GM19452 (cell line): ENCODE measurements around the gene TMC4.
"Not testable (repeated sequence)": the region's sequence is repeated elsewhere in the genome, so short reads cannot be mapped to it uniquely, and the experiment has no call there.

ENCODE experiments used
- ATAC-seq: cut with Tn5 transposase; IDR thresholded peaks from one replicate; pipeline ENCODE4 v1.9.1; 2021; ENCODE audit not compliant: unreplicated experiment

Gene TMC4

GRCh38 chr19:54172471-54173358 is at the start of gene TMC4:
Gene TMC4, minus strand, starts transcription at chr19:54173160. Its CDS starts 43 bp downstream, at chr19:54173117.
- no peak for ATAC-seq

- ATAC-seq, result not testable (repeated sequence)
Measured at GRCh38 chr19:54221947-54222346, 49.0 kb upstream of the TMC4 start.

- ATAC-seq, result not testable (repeated sequence)
Measured at GRCh38 chr19:54219702-54220101, 46.7 kb upstream of the TMC4 start.

- ATAC-seq, result no peak
Measured at GRCh38 chr19:54218960-54219661, 46.2 kb upstream of the TMC4 start.

- ATAC-seq, result no peak
Measured at GRCh38 chr19:54218259-54218658, 45.3 kb upstream of the TMC4 start.

GRCh38 chr19:54217517-54218247 is 44.7 kb upstream of the TMC4 start:
- ATAC-seq, result not testable (repeated sequence)

GRCh38 chr19:54216869-54217268 is 43.9 kb upstream of the TMC4 start:
- ATAC-seq, result no peak

GRCh38 chr19:54214734-54215133 is 41.8 kb upstream of the TMC4 start:
- ATAC-seq, result not testable (repeated sequence)

GRCh38 chr19:54214217-54214616 is 41.3 kb upstream of the TMC4 start:
- not testable (repeated sequence) for ATAC-seq

GRCh38 chr19:54211235-54211634 is 38.3 kb upstream of the TMC4 start:
- no peak for ATAC-seq

GRCh38 chr19:54209811-54210494 is 37.0 kb upstream of the TMC4 start:
- ATAC-seq, result no peak

- ATAC-seq, result no peak
Measured at GRCh38 chr19:54209058-54209810, 36.3 kb upstream of the TMC4 start.

GRCh38 chr19:54208784-54209057 is 35.8 kb upstream of the TMC4 start:
- no peak for ATAC-seq

- peak; percentile 33 for ATAC-seq
Measured at GRCh38 chr19:54207983-54208783, 35.2 kb upstream of the TMC4 start.

GRCh38 chr19:54207676-54207982 is 34.7 kb upstream of the TMC4 start:
- ATAC-seq, result no peak

GRCh38 chr19:54207193-54207592 is 34.2 kb upstream of the TMC4 start:
- ATAC-seq, result not testable (repeated sequence)

- no peak for ATAC-seq
Measured at GRCh38 chr19:54206831-54207177, 33.8 kb upstream of the TMC4 start.

GRCh38 chr19:54206030-54206830 is 33.3 kb upstream of the TMC4 start:
- ATAC-seq, result no peak
